ENCODE measurements around the gene HNRNPLL. TPM values are rescaled to one million over a fixed set of nuclear protein-coding genes. Genes with fewer than 3 reads are reported as not detected.

Gene HNRNPLL
- total and polyA plus RNA-seq, 2 of the 13 experiments (the other 11 are each of a cell fraction or from before 2014, with no cell fraction given): 49.4 to 103 TPM

DNA sequence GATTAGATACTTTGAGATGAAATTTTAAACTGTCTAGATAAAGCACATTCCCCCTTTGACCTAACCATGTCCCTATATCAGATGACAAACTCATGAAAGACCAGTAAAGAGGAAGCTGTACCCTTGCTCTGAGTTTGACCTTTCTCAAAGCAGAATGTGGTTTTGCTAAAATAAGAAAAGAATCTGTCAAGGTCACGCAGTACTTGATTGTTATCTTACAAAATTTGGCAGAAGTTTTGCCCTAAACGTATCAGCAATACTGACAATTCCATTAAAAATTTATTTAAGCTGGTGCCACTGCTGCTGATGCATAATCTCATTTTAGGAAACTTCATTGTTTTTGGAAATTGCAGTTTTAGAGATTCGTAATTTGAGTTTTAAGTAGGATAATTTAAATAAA lies 32.0 kb upstream of the HNRNPLL start:
- intact Hi-C loops (cut with micrococcal nuclease; ENCODE audit: unreplicated experiment): no loop called here
- no peaks in the 10 kb centered on the region for H4K20me1 ChIP-seq (ENCODE audit: insufficient read depth, low read length)
- BruUV-seq (replicated peaks): no TSS peak
- POLR2A ChIA-PET: no interaction called here
- H3K4me2 ChIP-seq (ENCODE audit: low read depth, low read length): no peak overlapping the region
- TF ChIP-seq, protein P1, sequence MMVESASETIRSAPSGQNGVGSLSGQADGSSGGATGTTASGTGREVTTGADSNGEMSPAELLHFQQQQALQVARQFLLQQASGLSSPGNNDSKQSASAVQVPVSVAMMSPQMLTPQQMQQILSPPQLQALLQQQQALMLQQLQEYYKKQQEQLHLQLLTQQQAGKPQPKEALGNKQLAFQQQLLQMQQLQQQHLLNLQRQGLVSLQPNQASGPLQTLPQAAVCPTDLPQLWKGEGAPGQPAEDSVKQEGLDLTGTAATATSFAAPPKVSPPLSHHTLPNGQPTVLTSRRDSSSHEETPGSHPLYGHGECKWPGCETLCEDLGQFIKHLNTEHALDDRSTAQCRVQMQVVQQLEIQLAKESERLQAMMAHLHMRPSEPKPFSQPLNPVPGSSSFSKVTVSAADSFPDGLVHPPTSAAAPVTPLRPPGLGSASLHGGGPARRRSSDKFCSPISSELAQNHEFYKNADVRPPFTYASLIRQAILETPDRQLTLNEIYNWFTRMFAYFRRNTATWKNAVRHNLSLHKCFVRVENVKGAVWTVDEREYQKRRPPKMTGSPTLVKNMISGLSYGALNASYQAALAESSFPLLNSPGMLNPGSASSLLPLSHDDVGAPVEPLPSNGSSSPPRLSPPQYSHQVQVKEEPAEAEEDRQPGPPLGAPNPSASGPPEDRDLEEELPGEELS (CRISPR knock-in tag; IDR thresholded peaks at IDR 0.05): no peak
- TF ChIP-seq, protein P2, sequence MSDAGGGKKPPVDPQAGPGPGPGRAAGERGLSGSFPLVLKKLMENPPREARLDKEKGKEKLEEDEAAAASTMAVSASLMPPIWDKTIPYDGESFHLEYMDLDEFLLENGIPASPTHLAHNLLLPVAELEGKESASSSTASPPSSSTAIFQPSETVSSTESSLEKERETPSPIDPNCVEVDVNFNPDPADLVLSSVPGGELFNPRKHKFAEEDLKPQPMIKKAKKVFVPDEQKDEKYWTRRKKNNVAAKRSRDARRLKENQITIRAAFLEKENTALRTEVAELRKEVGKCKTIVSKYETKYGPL (CRISPR knock-in tag; IDR thresholded peaks at IDR 0.05): no peak
- no peak for TF ChIP-seq ZNF772 (CRISPR knock-in tag; IDR thresholded peaks at IDR 0.05)
- TF ChIP-seq, protein P3, sequence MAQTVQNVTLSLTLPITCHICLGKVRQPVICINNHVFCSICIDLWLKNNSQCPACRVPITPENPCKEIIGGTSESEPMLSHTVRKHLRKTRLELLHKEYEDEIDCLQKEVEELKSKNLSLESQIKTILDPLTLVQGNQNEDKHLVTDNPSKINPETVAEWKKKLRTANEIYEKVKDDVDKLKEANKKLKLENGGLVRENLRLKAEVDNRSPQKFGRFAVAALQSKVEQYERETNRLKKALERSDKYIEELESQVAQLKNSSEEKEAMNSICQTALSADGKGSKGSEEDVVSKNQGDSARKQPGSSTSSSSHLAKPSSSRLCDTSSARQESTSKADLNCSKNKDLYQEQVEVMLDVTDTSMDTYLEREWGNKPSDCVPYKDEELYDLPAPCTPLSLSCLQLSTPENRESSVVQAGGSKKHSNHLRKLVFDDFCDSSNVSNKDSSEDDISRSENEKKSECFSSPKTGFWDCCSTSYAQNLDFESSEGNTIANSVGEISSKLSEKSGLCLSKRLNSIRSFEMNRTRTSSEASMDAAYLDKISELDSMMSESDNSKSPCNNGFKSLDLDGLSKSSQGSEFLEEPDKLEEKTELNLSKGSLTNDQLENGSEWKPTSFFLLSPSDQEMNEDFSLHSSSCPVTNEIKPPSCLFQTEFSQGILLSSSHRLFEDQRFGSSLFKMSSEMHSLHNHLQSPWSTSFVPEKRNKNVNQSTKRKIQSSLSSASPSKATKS (CRISPR knock-in tag; IDR thresholded peaks at IDR 0.05): no peak
- TF ChIP-seq ZNF563 (CRISPR knock-in tag; IDR thresholded peaks at IDR 0.05): no peak
- TF ChIP-seq ZNF850 (CRISPR knock-in tag; conservative IDR thresholded peaks at IDR 0.05): no peak
- TF ChIP-seq ZNF44 (CRISPR knock-in tag; IDR thresholded peaks at IDR 0.05): no peak
- no peak for TF ChIP-seq ZFX (CRISPR knock-in tag; IDR thresholded peaks at IDR 0.05; ENCODE audit: low read depth)
- no peak for TF ChIP-seq HOXA5 (CRISPR knock-in tag; IDR thresholded peaks at IDR 0.05)
- TF ChIP-seq ZNF441 (CRISPR knock-in tag; IDR thresholded peaks at IDR 0.05; ENCODE audit: borderline replicate concordance): no peak
- no peak for TF ChIP-seq NFIB (CRISPR knock-in tag; IDR thresholded peaks at IDR 0.05; ENCODE audit: borderline replicate concordance)
- TF ChIP-seq SRSF4 (IDR thresholded peaks at IDR 0.05; ENCODE audit: low read depth, low read length, poor library complexity, severe bottlenecking): no peak
- no peak for TF ChIP-seq TBL1XR1 (IDR thresholded peaks at IDR 0.05; ENCODE audit: borderline replicate concordance, low read length, partially characterized antibody)
- no peak for TF ChIP-seq RNF2 (conservative IDR thresholded peaks at IDR 0.05; ENCODE audit: low read depth)
- no peak for TF ChIP-seq NCOA5 (CRISPR knock-in tag; IDR thresholded peaks at IDR 0.05)
- TF ChIP-seq, protein P4, sequence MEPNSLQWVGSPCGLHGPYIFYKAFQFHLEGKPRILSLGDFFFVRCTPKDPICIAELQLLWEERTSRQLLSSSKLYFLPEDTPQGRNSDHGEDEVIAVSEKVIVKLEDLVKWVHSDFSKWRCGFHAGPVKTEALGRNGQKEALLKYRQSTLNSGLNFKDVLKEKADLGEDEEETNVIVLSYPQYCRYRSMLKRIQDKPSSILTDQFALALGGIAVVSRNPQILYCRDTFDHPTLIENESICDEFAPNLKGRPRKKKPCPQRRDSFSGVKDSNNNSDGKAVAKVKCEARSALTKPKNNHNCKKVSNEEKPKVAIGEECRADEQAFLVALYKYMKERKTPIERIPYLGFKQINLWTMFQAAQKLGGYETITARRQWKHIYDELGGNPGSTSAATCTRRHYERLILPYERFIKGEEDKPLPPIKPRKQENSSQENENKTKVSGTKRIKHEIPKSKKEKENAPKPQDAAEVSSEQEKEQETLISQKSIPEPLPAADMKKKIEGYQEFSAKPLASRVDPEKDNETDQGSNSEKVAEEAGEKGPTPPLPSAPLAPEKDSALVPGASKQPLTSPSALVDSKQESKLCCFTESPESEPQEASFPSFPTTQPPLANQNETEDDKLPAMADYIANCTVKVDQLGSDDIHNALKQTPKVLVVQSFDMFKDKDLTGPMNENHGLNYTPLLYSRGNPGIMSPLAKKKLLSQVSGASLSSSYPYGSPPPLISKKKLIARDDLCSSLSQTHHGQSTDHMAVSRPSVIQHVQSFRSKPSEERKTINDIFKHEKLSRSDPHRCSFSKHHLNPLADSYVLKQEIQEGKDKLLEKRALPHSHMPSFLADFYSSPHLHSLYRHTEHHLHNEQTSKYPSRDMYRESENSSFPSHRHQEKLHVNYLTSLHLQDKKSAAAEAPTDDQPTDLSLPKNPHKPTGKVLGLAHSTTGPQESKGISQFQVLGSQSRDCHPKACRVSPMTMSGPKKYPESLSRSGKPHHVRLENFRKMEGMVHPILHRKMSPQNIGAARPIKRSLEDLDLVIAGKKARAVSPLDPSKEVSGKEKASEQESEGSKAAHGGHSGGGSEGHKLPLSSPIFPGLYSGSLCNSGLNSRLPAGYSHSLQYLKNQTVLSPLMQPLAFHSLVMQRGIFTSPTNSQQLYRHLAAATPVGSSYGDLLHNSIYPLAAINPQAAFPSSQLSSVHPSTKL (CRISPR knock-in tag; IDR thresholded peaks at IDR 0.05): no peak
- no peak for TF ChIP-seq MAFK (conservative IDR thresholded peaks at IDR 0.05 in 1 of 2, IDR thresholded peaks at IDR 0.05 in 1 of 2; ENCODE audit: low read length in 2 of 2)
- no peak for TF ChIP-seq CENPX (CRISPR knock-in tag; IDR thresholded peaks at IDR 0.05)
- ATAC-seq (no peak), DNase-seq (ENCODE audit: low spot score) (no peak), FAIRE-seq (no peak)
- H3K27me3 ChIP-seq (ENCODE audit: control insufficient read depth in 1 of 2, insufficient read depth in 2 of 2, low read length in 2 of 2): no peaks in the 10 kb centered on the region
- H3K79me2 ChIP-seq (ENCODE audit: insufficient read depth, low read length): no peaks in the 10 kb centered on the region
- peaks cover 12% of the 10 kb centered on the region for H3K4me1 ChIP-seq (ENCODE audit: insufficient read depth, low read length)
- in situ Hi-C loops (cut with HindIII; ENCODE audit: extremely low pct_ligation_motif_present, low pct_unique_long_range_greater_than_20kb): no loop called here
- no peak overlapping the region for H3K9ac ChIP-seq (ENCODE audit: insufficient read depth, low read depth, low read length)
- H3K27ac ChIP-seq (ENCODE audit: extremely low read length, insufficient read depth, low read length): no peak overlapping the region
- H3K4me3 ChIP-seq (replicated peaks in 1 of 3; ENCODE audit: insufficient read depth in 1 of 3, low read depth in 2 of 3, low read length in 3 of 3): no peak overlapping the region
- 3% methylated on average over 3 of the region's 3 CpGs for WGBS (ENCODE audit: low lambda C conversion rate)
- H3K9me3 ChIP-seq (ENCODE audit: low read length): 0 out of 2 replicates have a peak, but pooled peaks cover 3% of the 10 kb centered on the region
- CTCF ChIA-PET (ENCODE audit: low intra/inter-chr PET ratio, low total read pairs): no interaction called here
- H3K36me3 ChIP-seq (replicated peaks in 1 of 2; ENCODE audit: control insufficient read depth in 1 of 2, insufficient read depth in 2 of 2, low read length in 2 of 2): no peaks in the 10 kb centered on the region
- no peak overlapping the region for H2AFZ ChIP-seq (ENCODE audit: low read length)
